ENCODE results near the gene RDX. TPM values are rescaled to one million over a fixed set of nuclear protein-coding genes. Genes with fewer than 3 reads are reported as not detected.

The RDX gene
- total and polyA plus RNA-seq, 2 of the 4 experiments (the other 2 are of a cell fraction) = 61.1 to 72.4 TPM

DNA sequence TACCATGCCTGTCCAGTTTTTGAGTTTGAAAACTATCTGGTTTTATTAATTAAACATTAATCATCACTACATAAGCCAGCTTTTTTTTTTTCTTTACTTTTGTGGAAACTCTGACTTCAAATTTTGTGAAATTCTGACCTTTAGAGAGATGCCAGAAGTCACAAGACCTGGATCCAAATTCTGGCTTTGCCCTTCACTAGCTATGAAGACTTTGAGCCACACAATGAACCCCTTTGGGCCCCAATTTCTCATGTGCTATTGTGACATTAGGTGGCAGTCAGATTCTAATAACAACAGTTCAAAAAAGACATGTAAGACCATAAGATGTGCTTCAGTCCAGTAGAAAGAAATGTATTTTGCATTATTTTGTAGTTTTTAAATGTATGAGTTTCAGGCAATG lies 142.9 kb downstream of the RDX start:
- dilution Hi-C loops (cut with HindIII; ENCODE audit: low sequenced_read_pairs, unreplicated experiment) = no loop called here
- no peak overlapping the region for H3K18ac ChIP-seq (ENCODE audit: low read depth, low read length)
- H4K8ac ChIP-seq (ENCODE audit: low read depth in 2 of 2, low read length in 2 of 2) = no peak overlapping the region
- H3K56ac ChIP-seq (ENCODE audit: extremely low read depth, insufficient read depth, low read length) = no peak overlapping the region
- ChIA-PET CTCF (no interaction called here), POLR2A (ENCODE audit: unreplicated experiment) (no interaction called here)
- peaks cover 12 to 39% of the 10 kb centered on the region in 2 experiments for H3K79me1 ChIP-seq (ENCODE audit: low read depth in 1 of 2, low read length in 2 of 2)
- H4K5ac ChIP-seq (ENCODE audit: low read depth, low read length) = no peak overlapping the region
- H3K27ac ChIP-seq (ENCODE audit: insufficient read depth, low read length) = no peak overlapping the region
- no peak overlapping the region for H3K23ac ChIP-seq (ENCODE audit: low read depth, low read length)
- DNase-seq = no peak
- H2BK20ac ChIP-seq (ENCODE audit: low read depth, low read length) = no peak overlapping the region
- H2BK120ac ChIP-seq (ENCODE audit: low read depth, low read length) = no peak overlapping the region
- H2BK15ac ChIP-seq (ENCODE audit: low read depth, low read length) = no peak overlapping the region
- no peak for ATAC-seq (ENCODE audit: low read depth)
- in situ Hi-C loops (cut with MboI; ENCODE audit: low sequenced_read_pairs) = no loop called here
- no peaks in the 10 kb centered on the region for H3K27me3 ChIP-seq (ENCODE audit: control insufficient read depth, insufficient read depth, low read length)
- no peak overlapping the region for H2AK9ac ChIP-seq (replicated peaks; ENCODE audit: low read depth, low read length, poor library complexity)
- no peak overlapping the region for H2BK5ac ChIP-seq (ENCODE audit: low read depth, low read length, poor library complexity, severe bottlenecking)
- no peaks in the 10 kb centered on the region; the same call in 1 of the 2 replicates for H3K36me3 ChIP-seq (ENCODE audit: control insufficient read depth, insufficient read depth, low read length)
- no peak overlapping the region for H4K91ac ChIP-seq (ENCODE audit: insufficient read depth, low read depth, low read length)
- H4K20me1 ChIP-seq (ENCODE audit: insufficient read depth, low read length) = no peaks in the 10 kb centered on the region
- intact Hi-C loops (cut with micrococcal nuclease) = no loop called here
- no peak overlapping the region for H3K4me2 ChIP-seq (ENCODE audit: low read depth, low read length)
- no peak overlapping the region for H2AFZ ChIP-seq (replicated peaks; ENCODE audit: low read length, poor library complexity)
- H3K9ac ChIP-seq (ENCODE audit: low read depth, low read length) = no peak overlapping the region
- H3K4ac ChIP-seq (ENCODE audit: low read depth, low read length) = no peak overlapping the region
- H2AK5ac ChIP-seq (ENCODE audit: low read depth, low read length) = no peak overlapping the region
- no peak overlapping the region for H3K4me3 ChIP-seq (ENCODE audit: insufficient read depth, low read depth, low read length)
- no peaks in the 10 kb centered on the region for H3K9me3 ChIP-seq (ENCODE audit: control insufficient read depth, insufficient read depth, low read length)
- no peak for TF ChIP-seq RCOR1 (IDR thresholded peaks at IDR 0.05; ENCODE audit: insufficient replicate concordance, low read length)
- TF ChIP-seq CEBPB (IDR thresholded peaks at IDR 0.05; ENCODE audit: low read depth, low read length) = no peak
- no peak for TF ChIP-seq FOS (IDR thresholded peaks at IDR 0.05; ENCODE audit: low read depth, low read length)
- TF ChIP-seq SMC3 (IDR thresholded peaks at IDR 0.05; ENCODE audit: low read depth, low read length) = no peak
- TF ChIP-seq NFE2L2 (IDR thresholded peaks at IDR 0.05; ENCODE audit: low read depth, low read length) = no peak
- TF ChIP-seq RAD21 (IDR thresholded peaks at IDR 0.05; ENCODE audit: low read length) = no peak
- TF ChIP-seq CHD1 (IDR thresholded peaks at IDR 0.05; ENCODE audit: low read depth, low read length) = no peak
- TF ChIP-seq, protein P1, sequence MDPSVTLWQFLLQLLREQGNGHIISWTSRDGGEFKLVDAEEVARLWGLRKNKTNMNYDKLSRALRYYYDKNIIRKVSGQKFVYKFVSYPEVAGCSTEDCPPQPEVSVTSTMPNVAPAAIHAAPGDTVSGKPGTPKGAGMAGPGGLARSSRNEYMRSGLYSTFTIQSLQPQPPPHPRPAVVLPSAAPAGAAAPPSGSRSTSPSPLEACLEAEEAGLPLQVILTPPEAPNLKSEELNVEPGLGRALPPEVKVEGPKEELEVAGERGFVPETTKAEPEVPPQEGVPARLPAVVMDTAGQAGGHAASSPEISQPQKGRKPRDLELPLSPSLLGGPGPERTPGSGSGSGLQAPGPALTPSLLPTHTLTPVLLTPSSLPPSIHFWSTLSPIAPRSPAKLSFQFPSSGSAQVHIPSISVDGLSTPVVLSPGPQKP (IDR thresholded peaks at IDR 0.05; ENCODE audit: borderline replicate concordance, low read depth, low read length) = no peak
- no peak for TF ChIP-seq BHLHE40 (IDR thresholded peaks at IDR 0.05; ENCODE audit: low read depth, low read length)
- TF ChIP-seq MXI1 (IDR thresholded peaks at IDR 0.05; ENCODE audit: borderline replicate concordance, low read depth, low read length) = no peak
- peaks cover 2% of the 10 kb centered on the region for H3K4me1 ChIP-seq (ENCODE audit: control insufficient read depth, insufficient read depth, low read length)
- H3K9me1 ChIP-seq (ENCODE audit: insufficient read depth, low read length) = peaks cover 2% of the 10 kb centered on the region; the same call in 1 of the 2 replicates
- no TSS peak for BruUV-seq (replicated peaks)
- no peak overlapping the region for H3K14ac ChIP-seq (replicated peaks; ENCODE audit: low read depth, low read length)
